ENCODE measurements around the gene ADCY7.

DNA sequence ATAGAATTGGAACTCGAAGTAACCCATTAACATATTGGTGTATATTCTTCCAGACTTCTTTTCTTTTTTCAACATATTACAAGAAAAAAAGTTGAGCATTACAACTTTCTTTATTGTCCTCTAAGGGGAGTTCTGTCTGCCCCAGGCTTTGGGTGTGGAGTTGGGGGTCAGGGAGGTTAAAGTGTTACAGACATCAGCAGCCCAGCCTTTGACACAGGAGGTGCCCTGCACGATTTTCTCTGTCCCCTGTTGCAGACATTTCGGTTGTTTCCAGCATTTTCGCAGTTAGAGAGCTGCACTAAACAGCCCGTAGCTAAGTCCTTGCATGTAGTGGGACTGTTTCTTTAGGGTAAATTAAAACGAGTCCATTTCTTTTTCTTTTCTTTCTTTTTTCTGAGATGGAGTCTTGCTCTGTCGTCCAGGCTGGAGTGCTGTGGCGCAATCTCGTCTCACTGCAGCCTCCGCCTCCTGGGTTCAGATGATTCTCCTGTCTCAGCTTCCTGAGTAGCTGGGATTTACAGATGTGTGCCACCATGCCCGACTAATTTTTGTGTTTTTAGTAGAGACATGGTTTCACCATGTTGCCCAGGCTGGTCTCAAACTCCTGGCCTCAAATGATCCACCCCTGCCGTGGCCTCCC is 13.4 kb upstream of the ADCY7 start:
- TF ChIP-seq, protein P1, sequence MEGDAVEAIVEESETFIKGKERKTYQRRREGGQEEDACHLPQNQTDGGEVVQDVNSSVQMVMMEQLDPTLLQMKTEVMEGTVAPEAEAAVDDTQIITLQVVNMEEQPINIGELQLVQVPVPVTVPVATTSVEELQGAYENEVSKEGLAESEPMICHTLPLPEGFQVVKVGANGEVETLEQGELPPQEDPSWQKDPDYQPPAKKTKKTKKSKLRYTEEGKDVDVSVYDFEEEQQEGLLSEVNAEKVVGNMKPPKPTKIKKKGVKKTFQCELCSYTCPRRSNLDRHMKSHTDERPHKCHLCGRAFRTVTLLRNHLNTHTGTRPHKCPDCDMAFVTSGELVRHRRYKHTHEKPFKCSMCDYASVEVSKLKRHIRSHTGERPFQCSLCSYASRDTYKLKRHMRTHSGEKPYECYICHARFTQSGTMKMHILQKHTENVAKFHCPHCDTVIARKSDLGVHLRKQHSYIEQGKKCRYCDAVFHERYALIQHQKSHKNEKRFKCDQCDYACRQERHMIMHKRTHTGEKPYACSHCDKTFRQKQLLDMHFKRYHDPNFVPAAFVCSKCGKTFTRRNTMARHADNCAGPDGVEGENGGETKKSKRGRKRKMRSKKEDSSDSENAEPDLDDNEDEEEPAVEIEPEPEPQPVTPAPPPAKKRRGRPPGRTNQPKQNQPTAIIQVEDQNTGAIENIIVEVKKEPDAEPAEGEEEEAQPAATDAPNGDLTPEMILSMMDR (IDR thresholded peaks at IDR 0.05; ENCODE audit: poor library complexity) = no peak
- TF ChIP-seq EZH2phosphoT487 (IDR thresholded peaks at IDR 0.05; ENCODE audit: low read depth, severe bottlenecking, unreplicated experiment) (no peak), EZH2 (IDR thresholded peaks at IDR 0.05; ENCODE audit: borderline replicate concordance) (no peak)
